ENCODE results near the gene HOXA4. TPM values are rescaled to one million over a fixed set of nuclear protein-coding genes. Genes with fewer than 3 reads are reported as not detected.

The HOXA4 gene
- total and polyA plus RNA-seq, 2 of the 4 experiments (the other 2 are of a cell fraction), result 0.36 to 8.0 TPM

DNA sequence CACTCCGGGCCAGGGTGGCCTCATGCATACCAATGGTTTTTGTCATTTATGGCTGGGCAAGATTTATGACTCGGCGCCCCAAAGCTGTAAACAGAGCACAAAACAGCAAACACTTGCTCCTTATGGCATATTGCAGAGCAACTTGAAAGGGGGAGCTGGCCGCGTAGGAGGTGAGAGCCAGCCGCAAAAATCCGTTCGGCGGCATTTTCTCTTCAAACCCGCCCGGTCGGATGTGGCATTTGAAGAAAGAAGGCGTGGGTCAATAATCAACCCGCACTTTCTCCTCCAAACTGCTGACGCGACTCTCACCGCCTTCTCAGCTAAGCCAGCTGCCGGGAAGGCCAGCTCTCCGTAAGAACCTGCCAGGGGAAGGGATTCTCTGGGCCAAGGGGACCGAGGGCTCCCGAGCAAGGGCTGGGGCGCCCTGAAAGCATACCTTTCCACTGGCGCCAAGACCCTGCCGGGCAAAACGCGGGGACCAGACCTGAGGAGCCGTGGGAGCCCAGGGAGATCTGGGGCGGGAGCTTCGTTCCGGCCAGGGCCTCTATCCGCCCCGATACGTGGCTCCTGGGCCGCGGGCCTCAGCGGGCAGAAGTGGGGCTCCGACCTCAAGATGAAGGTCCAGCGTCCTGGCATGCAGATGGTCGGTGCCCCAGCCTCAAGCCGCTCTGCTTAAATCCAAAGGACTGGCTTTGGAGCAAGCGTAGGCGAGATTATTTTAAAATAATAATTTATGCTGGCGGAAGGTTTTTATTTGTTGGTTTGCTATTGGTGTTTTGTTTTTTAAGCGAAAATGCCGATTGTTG lies 15.1 kb downstream of the HOXA4 start (continued):
- TF ChIP-seq, protein P1, sequence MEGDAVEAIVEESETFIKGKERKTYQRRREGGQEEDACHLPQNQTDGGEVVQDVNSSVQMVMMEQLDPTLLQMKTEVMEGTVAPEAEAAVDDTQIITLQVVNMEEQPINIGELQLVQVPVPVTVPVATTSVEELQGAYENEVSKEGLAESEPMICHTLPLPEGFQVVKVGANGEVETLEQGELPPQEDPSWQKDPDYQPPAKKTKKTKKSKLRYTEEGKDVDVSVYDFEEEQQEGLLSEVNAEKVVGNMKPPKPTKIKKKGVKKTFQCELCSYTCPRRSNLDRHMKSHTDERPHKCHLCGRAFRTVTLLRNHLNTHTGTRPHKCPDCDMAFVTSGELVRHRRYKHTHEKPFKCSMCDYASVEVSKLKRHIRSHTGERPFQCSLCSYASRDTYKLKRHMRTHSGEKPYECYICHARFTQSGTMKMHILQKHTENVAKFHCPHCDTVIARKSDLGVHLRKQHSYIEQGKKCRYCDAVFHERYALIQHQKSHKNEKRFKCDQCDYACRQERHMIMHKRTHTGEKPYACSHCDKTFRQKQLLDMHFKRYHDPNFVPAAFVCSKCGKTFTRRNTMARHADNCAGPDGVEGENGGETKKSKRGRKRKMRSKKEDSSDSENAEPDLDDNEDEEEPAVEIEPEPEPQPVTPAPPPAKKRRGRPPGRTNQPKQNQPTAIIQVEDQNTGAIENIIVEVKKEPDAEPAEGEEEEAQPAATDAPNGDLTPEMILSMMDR (conservative IDR thresholded peaks at IDR 0.05; ENCODE audit: low read depth, low read length), result no peak
- TF ChIP-seq MAFK (IDR thresholded peaks at IDR 0.05; ENCODE audit: low read depth, low read length) (peak; percentile 60; the same call in 1 of the 2 replicates), NFE2L2 (IDR thresholded peaks at IDR 0.05; ENCODE audit: low read depth, low read length) (no peak; the same call in 1 of the 2 replicates), RCOR1 (IDR thresholded peaks at IDR 0.05; ENCODE audit: insufficient replicate concordance, low read length) (peak; percentile 76)

All from IMR-90 (cell line).